PC-9 (cell line): ENCODE results near the gene TMEM125.

ENCODE experiments used
- CTCF ChIP-seq: fragments of 200-600 bp; sonication (generic); conservative IDR thresholded peaks from 2 replicates; pipeline ENCODE4 v1.6.1; 2017; ENCODE audit warnings: mixed run types, antibody characterized with exemption, mild to moderate bottlenecking, moderate library complexity
- EZH2 ChIP-seq: fragments of 200-600 bp; sonication (generic); IDR thresholded peaks from 2 replicates; pipeline ENCODE4 v1.8.0; 2017; ENCODE audit warnings: antibody characterized with exemption, low read depth

- no peak for TF ChIP-seq EZH2
- TF ChIP-seq CTCF, result no peak
Observed at GRCh38 chr1:43273708-43274107, 3.9 kb downstream of the TMEM125 start.
